ENCODE results near the gene OR51B2.

The OR51B2 gene

DNA sequence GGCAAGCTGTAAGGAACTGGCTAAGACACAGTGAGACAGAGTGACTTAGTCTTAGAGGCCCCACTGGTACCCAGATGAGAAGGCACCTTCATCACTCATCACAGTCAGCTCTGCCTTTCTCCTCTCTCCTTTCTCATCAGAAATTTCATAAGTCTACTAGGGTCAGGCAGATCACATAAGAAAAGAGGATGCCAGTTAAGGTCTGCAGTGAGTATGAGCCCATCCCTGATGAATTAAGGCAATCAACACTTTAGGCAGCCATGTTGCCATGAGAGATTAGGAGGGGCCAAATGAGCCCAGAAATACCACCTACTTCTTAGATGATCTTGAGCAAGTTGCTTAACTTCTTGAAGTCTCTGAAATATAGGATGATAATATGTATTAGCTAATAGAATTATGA lies 42.5 kb downstream of the OR51B2 start:
- DNase-seq, result no peak

GRCh38 chr11:5280582-5281102 lies 43.5 kb downstream of the OR51B2 start:
- DNase-seq, result no peak

DNA sequence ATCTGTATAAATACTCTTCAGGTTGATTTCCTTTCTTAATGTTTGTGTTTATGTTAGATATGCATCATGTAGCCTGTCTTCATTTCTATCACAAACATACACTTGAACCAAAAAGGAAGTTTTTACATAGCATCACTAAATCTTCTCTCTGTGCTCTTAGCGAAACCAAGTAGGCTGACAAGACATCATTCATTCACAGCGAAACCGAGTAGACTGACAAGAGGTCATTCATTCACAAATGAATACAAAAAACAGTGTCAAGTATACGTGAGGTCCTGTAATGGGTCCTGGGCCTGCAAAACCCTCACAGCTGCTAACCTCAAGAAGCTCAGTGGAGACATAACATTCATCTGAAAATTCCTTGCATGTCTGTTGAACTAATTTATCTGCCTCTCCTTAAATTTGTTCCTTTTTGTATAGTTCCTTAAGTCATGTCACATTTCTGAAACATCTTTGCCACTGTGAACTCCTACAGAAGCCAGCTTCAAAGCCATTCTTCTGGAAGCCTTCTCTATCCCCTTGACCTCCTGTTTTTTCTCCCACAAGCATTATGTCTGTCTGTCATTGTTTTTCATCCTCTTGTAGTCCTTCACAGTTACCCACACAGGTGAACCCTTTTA lies 44.5 kb downstream of the OR51B2 start:
- DNase-seq, result no peak

DNA sequence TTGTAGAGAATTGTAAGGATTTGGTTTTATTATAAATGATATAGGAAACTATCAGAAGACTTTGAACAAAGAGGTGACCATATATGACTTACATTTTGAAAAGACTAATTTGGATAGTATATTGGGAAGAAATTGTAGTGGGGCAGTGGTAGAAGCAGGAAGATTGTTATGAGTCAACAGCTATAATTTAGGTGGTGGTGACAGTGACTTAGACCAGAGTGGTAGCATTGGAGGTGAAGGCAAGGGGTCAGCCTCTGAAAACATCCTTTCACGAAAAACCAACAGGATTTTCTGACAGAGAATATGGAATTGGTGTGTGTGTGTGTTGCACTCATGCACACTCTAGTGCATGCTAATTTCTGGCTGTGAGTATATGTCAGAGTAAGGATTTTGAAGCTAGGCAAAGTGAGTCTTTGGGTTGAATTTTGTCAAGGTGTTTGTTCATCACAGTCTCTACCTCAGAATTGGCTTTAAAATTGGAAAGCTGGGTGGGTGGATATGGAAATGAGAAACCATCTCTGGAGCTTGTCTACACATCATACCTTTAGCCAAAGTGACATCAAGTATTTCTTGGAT lies 46.2 kb downstream of the OR51B2 start:
- no peak for DNase-seq

DNA sequence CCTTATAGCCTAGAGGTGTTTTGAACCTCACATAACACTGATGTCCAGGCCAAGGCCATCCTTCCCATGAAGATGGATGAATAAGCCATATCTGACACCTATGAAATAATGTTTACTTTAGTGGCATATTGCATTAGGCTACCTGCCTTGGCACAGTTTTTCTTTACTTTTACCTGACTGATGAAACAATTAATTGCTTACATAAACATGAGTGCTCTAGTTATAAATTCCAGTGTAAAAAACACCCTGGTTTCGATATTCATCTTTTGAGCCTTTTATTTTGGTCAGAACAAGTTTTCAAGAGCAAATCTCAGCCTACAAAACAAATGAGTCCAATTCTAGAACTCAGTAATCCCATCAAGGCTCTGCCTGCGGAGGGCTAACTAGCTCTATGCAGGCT lies 47.4 kb downstream of the OR51B2 start:
- DNase-seq, result no peak

DNA sequence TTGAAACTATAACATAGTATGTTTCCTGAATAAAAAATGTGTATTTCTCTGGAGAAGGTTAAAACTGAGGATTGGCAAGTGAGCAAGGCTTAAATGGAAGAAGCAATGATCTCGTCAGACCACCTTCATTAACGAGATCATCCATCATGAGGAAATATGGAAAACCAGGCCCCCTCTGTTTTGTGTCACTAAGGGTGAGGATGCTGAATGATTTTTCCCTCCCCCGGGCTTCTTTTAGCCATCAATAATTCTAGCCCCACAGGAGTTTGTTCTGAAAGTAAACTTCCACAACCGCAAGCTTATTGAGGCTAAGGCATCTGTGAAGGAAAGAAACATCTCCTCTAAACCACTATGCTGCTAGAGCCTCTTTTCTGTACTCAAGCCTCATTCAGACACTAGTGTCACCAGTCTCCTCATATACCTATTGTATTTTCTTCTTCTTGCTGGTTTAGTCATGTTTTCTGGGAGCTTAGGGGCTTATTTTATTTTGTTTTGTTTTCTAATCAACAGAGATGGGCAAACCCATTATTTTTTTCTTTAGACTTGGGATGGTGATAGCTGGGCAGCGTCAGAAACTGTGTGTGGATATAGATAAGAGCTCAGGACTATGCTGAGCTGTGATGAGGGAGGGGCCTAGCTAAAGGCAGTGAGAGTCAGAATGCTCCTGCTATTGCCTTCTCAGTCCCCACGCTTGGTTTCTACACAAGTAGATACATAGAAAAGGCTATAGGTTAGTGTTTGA lies 48.6 kb downstream of the OR51B2 start:
- DNase-seq, result no peak

GRCh38 chr11:5274395-5274794 lies 49.7 kb downstream of the OR51B2 start:
- DNase-seq, result no peak

Measured in GOT3 (cell line).